GM12878 (cell line): ENCODE measurements around the gene RAP1GAP. TPM values are rescaled to one million over a fixed set of nuclear protein-coding genes. Genes with fewer than 3 reads are reported as not detected.

Source experiments
- ATAC-seq: fragments of 200-7000 bp; cut with Tn5 transposase; 3 replicates; pipeline ENCODE4 v1.9.1; 2020; ENCODE audit warnings: mild to moderate bottlenecking, moderate library complexity
- BruUV-seq: library from RNA; stranded (reverse); fragments of 400-500 nt; replicated peaks from 2 replicates; lab custom pipeline; 2021; lab: Mats Ljungman, UMichigan
- CTCF ChIA-PET: fragments of 300-600 bp; sonication (Branson Sonifier 250); formaldehyde crosslinking; extraction: SDS; loops from one replicate; lab custom pipeline; 2021; ENCODE audit warnings: inconsistent platforms; lab: Yijun Ruan, JAX
- POLR2A ChIA-PET: fragments of 350-600 bp; formaldehyde crosslinking; extraction: SDS; loops from one replicate; lab custom pipeline; 2021; ENCODE audit warnings: inconsistent platforms; lab: Charles Lee
- RAD21 ChIA-PET: fragments of 300-600 bp; sonication (Branson Sonifier 250); formaldehyde crosslinking; loops from one replicate; lab custom pipeline; 2023; ENCODE audit warnings: antibody characterized with exemption; ENCODE audit not compliant: unreplicated experiment; lab: Charles Lee
- SMC1A ChIA-PET: fragments of 300-600 bp; sonication (Branson Sonifier 250); formaldehyde crosslinking; loops from one replicate; lab custom pipeline; 2023; ENCODE audit not compliant: unreplicated experiment, uncharacterized antibody; lab: Charles Lee
- DNase-seq: peaks from one replicate; pipeline ENCODE4 v3.0.0-alpha.2; 2011; ENCODE audit warnings: low read depth, low spot score
- FAIRE-seq: peaks from 3 replicates; lab custom pipeline; 2011; peaks lifted over from hg19 to GRCh38; lab: Jason Lieb, UNC
- H2AFZ ChIP-seq: 2 replicates; pipeline ENCODE4 v1.6.0; 2011; ENCODE audit warnings: low read depth, low read length, control low read depth; ENCODE audit not compliant: control insufficient read depth
- H3K27ac ChIP-seq: 2 replicates; pipeline ENCODE4 v1.5.1; 2011; ENCODE audit warnings: control low read depth; ENCODE audit not compliant: control insufficient read depth, insufficient read depth
- H3K27me3 ChIP-seq, 2 experiments: replicated peaks in 1 of 2; 2 replicates each; pipeline versions ENCODE4 v1.6.0 to v1.6.1; 2011; ENCODE audit warnings: low read length in 1 of 2; ENCODE audit not compliant: control insufficient read depth in 2 of 2, insufficient read depth in 2 of 2
- H3K36me3 ChIP-seq, 2 experiments: 2 replicates each; pipeline ENCODE4 v1.5.1; 2011; ENCODE audit warnings: low read length in 1 of 2; ENCODE audit not compliant: control insufficient read depth in 2 of 2, insufficient read depth in 2 of 2
- H3K4me1 ChIP-seq: 2 replicates; pipeline ENCODE4 v1.6.1; 2011; ENCODE audit warnings: mild to moderate bottlenecking, low read length, moderate library complexity, mixed read lengths; ENCODE audit not compliant: control insufficient read depth, insufficient read depth
- H3K4me2 ChIP-seq: 2 replicates; pipeline ENCODE4 v1.6.0; 2011; ENCODE audit warnings: control low read depth; ENCODE audit not compliant: control insufficient read depth, insufficient read depth
- H3K4me3 ChIP-seq: fragments of 200-600 bp; sonication (generic); 2 replicates; pipeline ENCODE4 v1.5.1; 2016
- H3K79me2 ChIP-seq: 2 replicates; pipeline ENCODE4 v1.6.0; 2011; ENCODE audit warnings: low read length; ENCODE audit not compliant: control insufficient read depth, insufficient read depth
- H3K9ac ChIP-seq: 2 replicates; pipeline ENCODE4 v1.8.0; 2011; ENCODE audit warnings: low read length, control low read depth, mixed read lengths; ENCODE audit not compliant: control insufficient read depth, insufficient read depth
- H3K9me3 ChIP-seq: replicated peaks from 3 replicates; pipeline ENCODE4 v1.5.1; 2011; ENCODE audit warnings: mild to moderate bottlenecking, low read length; ENCODE audit not compliant: control insufficient read depth, insufficient read depth
- H4K20me1 ChIP-seq: 2 replicates; pipeline ENCODE4 v1.6.0; 2011; ENCODE audit not compliant: control insufficient read depth, insufficient read depth
- GABPA ChIP-seq: IDR thresholded peaks from 2 replicates; pipeline ENCODE4 v1.6.1; 2014; ENCODE audit warnings: antibody characterized with exemption, low read depth, mild to moderate bottlenecking, inconsistent platforms
- LARP7 ChIP-seq: fragments of 450-650 bp; IDR thresholded peaks from 2 replicates; pipeline ENCODE4 v1.6.1; 2017; ENCODE audit warnings: mild to moderate bottlenecking
- MAX ChIP-seq: IDR thresholded peaks from 2 replicates; pipeline ENCODE4 v1.6.1; 2012; ENCODE audit warnings: low read depth, low read length, improper control_type of control experiment
- MYB ChIP-seq: fragments of 150-350 bp; IDR thresholded peaks from 2 replicates; pipeline ENCODE4 v1.6.1; 2014; ENCODE audit warnings: mild to moderate bottlenecking, low read depth, low read length, borderline replicate concordance
- NR2F1 ChIP-seq: fragments of 450-650 bp; conservative IDR thresholded peaks from 2 replicates; pipeline ENCODE4 v1.6.1; 2017; ENCODE audit warnings: mild to moderate bottlenecking
- NRF1 ChIP-seq: conservative IDR thresholded peaks from 2 replicates; pipeline ENCODE4 v1.6.1; 2011; ENCODE audit warnings: mild to moderate bottlenecking, low read depth, low read length, improper control_type of control experiment
- POLR2AphosphoS2 ChIP-seq: IDR thresholded peaks from 2 replicates; pipeline ENCODE4 v1.6.1; 2011; ENCODE audit warnings: low read depth, mild to moderate bottlenecking, low read length, improper control_type of control experiment, moderate library complexity
- POLR2AphosphoS5 ChIP-seq: IDR thresholded peaks from 2 replicates; pipeline ENCODE4 v1.6.1; 2011; ENCODE audit warnings: mild to moderate bottlenecking, low read length, inconsistent platforms
- ZNF207 ChIP-seq: fragments of 450-650 bp; IDR thresholded peaks from 2 replicates; pipeline ENCODE4 v1.6.1; 2014; ENCODE audit warnings: antibody characterized with exemption, mild to moderate bottlenecking, borderline replicate concordance
- ZNF384 ChIP-seq: IDR thresholded peaks from 2 replicates; pipeline ENCODE4 v1.6.1; 2012; ENCODE audit warnings: low read depth, mild to moderate bottlenecking, low read length, improper control_type of control experiment, borderline replicate concordance
- ZNF592 ChIP-seq: fragments of 450-650 bp; IDR thresholded peaks from 2 replicates; pipeline ENCODE4 v1.6.1; 2017; ENCODE audit warnings: mild to moderate bottlenecking, moderate library complexity
- WGBS: methylation state at CpG from one replicate; pipeline ENCODE4 v1.1.6; 2016; ENCODE audit warnings: low lambda C conversion rate; ENCODE audit not compliant: insufficient replicate concordance, insufficient coverage; ENCODE audit errors: missing lambda C conversion rate; 5-methylcytosine and 5-hydroxymethylcytosine counted together
- in situ Hi-C: fragments of 300-500 bp; cut with MboI; formaldehyde crosslinking; loops from 9 replicates; pipeline ENCODE4 v1.14.3; 2018; ENCODE audit warnings: mixed read lengths
- intact Hi-C: fragments of 100-400 bp; cut with micrococcal nuclease; formaldehyde crosslinking; loops from one replicate; pipeline ENCODE4 v1.14.2; 2022; ENCODE audit not compliant: unreplicated experiment
- polyA plus RNA-seq, 11 experiments: library from polyadenylated mRNA; depleted of rRNA in 4 of 11; unstranded in 6 of 11; stranded (reverse) in 5 of 11; fragments of >200 nt; fragmentation: Nextera tagmentation in 4 of 11; fragmentation: Illumina TruSeq in 1 of 11; extraction: Ambion mirVana in 4 of 11; extraction: Trizol in 1 of 11; gene quantifications; 1 replicate in 1 of 11; 2 replicates in 10 of 11; pipeline versions ENCODE4 v1.2.1 to v1.2.3, GENCODE V29; 2011 to 2016; ENCODE audit warnings: inconsistent platforms in 2 of 11, missing spikeins in 2 of 11, low read depth in 1 of 11
- total RNA-seq, 4 experiments: library from RNA; depleted of rRNA in 3 of 4; stranded (reverse); fragments of >200 nt in 3 of 4; fragmentation: Illumina TruSeq in 1 of 4; extraction: Trizol in 1 of 4; gene quantifications; 2 replicates each; pipeline versions ENCODE4 v1.2.1 to v1.2.3, GENCODE V29; 2013 to 2021
- TF ChIP-seq, protein P1 (sequence below): IDR thresholded peaks from 2 replicates; pipeline ENCODE4 v1.6.1; 2011; ENCODE audit warnings: borderline replicate concordance, low read depth, mild to moderate bottlenecking, moderate library complexity, low read length; ENCODE audit not compliant: insufficient read depth, poor library complexity, severe bottlenecking

RAP1GAP gene
- total and polyA plus RNA-seq, 10 of the 15 experiments (the other 5 are each of a cell fraction or from before 2014, with no cell fraction given): 0.04 to 0.96 (median 0.09) TPM; not detected in 3

DNA sequence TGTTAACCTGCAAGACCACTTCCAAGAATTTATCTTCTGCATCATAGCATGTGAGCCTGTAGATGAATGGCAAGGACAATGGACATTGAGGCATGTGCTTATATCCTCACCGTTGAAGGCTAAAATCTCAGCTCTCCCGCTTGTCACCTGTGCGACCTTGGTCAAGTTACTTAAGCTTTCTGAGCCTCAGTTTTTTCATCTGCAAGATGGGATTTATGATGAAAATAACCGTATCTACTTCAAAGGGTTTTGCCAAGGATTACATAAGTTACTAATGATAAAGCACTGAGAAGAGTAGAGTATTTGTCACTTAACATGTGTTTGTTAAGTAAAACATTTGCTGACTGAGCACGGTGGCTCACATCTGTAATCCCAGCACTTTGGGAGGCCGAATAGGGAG, 14.9 kb downstream of the RAP1GAP start (continued):
- TF ChIP-seq, protein P1, sequence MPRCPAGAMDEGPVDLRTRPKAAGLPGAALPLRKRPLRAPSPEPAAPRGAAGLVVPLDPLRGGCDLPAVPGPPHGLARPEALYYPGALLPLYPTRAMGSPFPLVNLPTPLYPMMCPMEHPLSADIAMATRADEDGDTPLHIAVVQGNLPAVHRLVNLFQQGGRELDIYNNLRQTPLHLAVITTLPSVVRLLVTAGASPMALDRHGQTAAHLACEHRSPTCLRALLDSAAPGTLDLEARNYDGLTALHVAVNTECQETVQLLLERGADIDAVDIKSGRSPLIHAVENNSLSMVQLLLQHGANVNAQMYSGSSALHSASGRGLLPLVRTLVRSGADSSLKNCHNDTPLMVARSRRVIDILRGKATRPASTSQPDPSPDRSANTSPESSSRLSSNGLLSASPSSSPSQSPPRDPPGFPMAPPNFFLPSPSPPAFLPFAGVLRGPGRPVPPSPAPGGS: no peak
- TF ChIP-seq, all 136 proteins: peak for 0

DNA sequence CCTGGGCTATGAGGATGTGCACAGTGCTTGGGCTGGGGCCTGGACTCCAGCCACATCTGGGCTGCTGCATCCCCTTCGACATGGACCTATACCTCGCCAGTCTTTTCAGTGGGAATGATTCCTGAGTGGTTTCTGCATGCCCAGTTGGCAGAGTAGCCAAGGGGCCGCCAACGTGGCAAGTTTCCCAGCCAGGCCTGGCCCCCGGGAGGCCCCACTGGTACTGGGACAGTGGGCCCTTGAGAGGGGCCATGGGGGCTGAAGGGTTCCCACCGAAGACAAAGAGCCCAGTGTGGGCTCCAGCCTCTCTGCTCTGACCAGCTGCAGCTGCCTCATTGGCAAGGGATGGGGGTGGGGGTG, 15.4 kb downstream of the RAP1GAP start:
- Histone ChIP-seq H3K36me3 (no peaks in the 10 kb centered on the region), H2AFZ (no peak overlapping the region), H3K79me2 (no peaks in the 10 kb centered on the region), H3K4me1 (0 out of 2 replicates have a peak, but pooled peaks cover 3% of the 10 kb centered on the region), H3K27me3 (peaks cover 6 to 13% of the 10 kb centered on the region in 2 experiments), H4K20me1 (peaks cover 2% of the 10 kb centered on the region; the same call in 1 of the 2 replicates), H3K9ac (no peak overlapping the region), H3K27ac (no peak overlapping the region), H3K9me3 (no peaks in the 10 kb centered on the region), H3K4me2 (no peak overlapping the region), H3K4me3 (no peak overlapping the region)
- 17% methylated on average over 6 of the region's 6 CpGs for whole genome bisulfite sequencing
- no peak for TF ChIP-seq MAX
- TF ChIP-seq LARP7: no peak
- TF ChIP-seq NRF1: no peak
- TF ChIP-seq ZNF384: no peak
- TF ChIP-seq ZNF207: no peak
- TF ChIP-seq MYB: no peak
- TF ChIP-seq POLR2AphosphoS2: no peak
- TF ChIP-seq NR2F1: no peak
- TF ChIP-seq POLR2AphosphoS5: no peak
- no peak for TF ChIP-seq ZNF592
- TF ChIP-seq GABPA: no peak
- ChIA-PET CTCF (no interaction called here), POLR2A (no interaction called here), RAD21 (no interaction called here), SMC1A (no interaction called here)
- in situ Hi-C loops (no loop called here), intact Hi-C loops (loop anchor here (10.0 kb wide), 1 partner anchor 139 kb away; no protein-coding TSS in a partner anchor)
- BruUV-seq: no TSS peak
- FAIRE-seq (no peak), DNase-seq (no peak), ATAC-seq (no peak)
